Measurements from ENCODE around the gene TNS2. TPM values are rescaled to one million over a fixed set of nuclear protein-coding genes. Genes with fewer than 3 reads are reported as not detected.
"Not testable (repeated sequence)": the region's sequence is repeated elsewhere in the genome, so short reads cannot be mapped to it uniquely, and the experiment has no call there.

Gene TNS2
- total RNA-seq, 2 donors from 2014 or later, result 2.4 to 2.8 TPM

GRCh38 chr12:53027014-53027413 lies 22.9 kb upstream of the TNS2 start:
- Mint-ChIP-seq H3K4me1 (ENCODE audit: low read depth in 2 of 2) (peaks cover 6 to 13% of the 10 kb centered on the region in 2 donors), H3K36me3 (peaks cover 41% of the 10 kb centered on the region)
- DNase-seq (ENCODE audit: low spot score); H3K27me3 Mint-ChIP-seq; H3K9me3 Mint-ChIP-seq; H3K4me3 Mint-ChIP-seq; ATAC-seq; H3K27ac Mint-ChIP-seq: not testable (repeated sequence)

DNA sequence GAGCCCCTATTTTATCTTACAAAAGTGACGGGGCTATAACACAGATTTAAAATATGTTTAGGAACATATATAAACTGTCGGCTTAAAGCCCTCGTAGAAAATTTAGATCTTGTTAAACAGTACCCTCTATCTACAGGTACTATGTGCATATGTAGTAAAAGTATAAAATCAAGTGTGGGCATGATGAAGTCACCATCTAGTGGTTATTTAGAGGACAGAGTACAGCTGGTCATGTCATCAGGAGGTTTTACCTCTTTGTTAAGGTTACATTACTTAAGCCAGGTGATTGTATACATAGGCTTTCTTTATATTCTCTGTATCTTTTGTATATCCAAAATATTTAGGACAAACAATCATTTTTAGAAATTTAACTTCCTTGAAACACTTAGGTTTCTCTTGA lies 18.2 kb upstream of the TNS2 start:
- Mint-ChIP-seq H3K27ac (peak overlapping the region in 1 of 2 donors; percentile 27), H3K36me3 (peaks cover 40% of the 10 kb centered on the region), H3K9me3 (no peaks in the 10 kb centered on the region), H3K4me3 (no peak overlapping the region), H3K4me1 (ENCODE audit: low read depth in 2 of 2) (peaks cover 6 to 12% of the 10 kb centered on the region in 2 donors), H3K27me3 (no peaks in the 10 kb centered on the region)
- DNase-seq (ENCODE audit: low spot score), result no peak
- ATAC-seq, result no peak

- H3K9me3 Mint-ChIP-seq; DNase-seq (ENCODE audit: low spot score); H3K4me1 Mint-ChIP-seq (ENCODE audit: low read depth in 2 of 2); ATAC-seq; H3K4me3 Mint-ChIP-seq; H3K27me3 Mint-ChIP-seq: not testable (repeated sequence)
- H3K36me3 Mint-ChIP-seq, result peaks cover 44% of the 10 kb centered on the region
- peak overlapping the region; percentile 27 to 41 for H3K27ac Mint-ChIP-seq
Measured at GRCh38 chr12:53033832-53034231, 16.0 kb upstream of the TNS2 start.

DNA sequence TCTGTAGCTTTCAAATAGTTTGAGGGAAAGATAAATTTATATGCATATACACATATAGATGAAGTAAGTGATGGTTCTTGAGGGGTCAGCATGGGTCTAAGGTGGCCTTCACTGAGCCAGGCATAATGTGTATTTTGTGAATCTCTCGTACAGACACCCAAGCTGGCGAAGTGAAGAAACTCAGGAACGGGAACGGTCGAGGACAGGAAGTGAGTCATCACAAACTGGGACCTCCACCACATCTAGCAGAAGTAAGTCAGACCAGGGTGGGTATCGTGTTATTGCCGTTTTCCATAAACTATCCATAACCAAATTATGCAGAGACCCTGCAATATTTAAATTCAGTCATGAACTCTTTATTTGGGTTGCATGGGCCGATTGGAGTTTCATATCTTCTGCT lies 15.4 kb upstream of the TNS2 start:
- Mint-ChIP-seq H3K27me3 (no peaks in the 10 kb centered on the region), H3K27ac (peak overlapping the region; percentile 27 to 38), H3K36me3 (peaks cover 49% of the 10 kb centered on the region), H3K9me3 (no peaks in the 10 kb centered on the region), H3K4me1 (ENCODE audit: low read depth in 2 of 2) (peaks cover 11 to 14% of the 10 kb centered on the region in 2 donors), H3K4me3 (no peak overlapping the region)
- ATAC-seq (no peak), DNase-seq (ENCODE audit: low spot score) (no peak)

GRCh38 chr12:53036802-53037201 lies 13.1 kb upstream of the TNS2 start:
- ATAC-seq (no peak), DNase-seq (ENCODE audit: low spot score) (no peak)
- no peaks in the 10 kb centered on the region for H3K27me3 Mint-ChIP-seq
- no peak overlapping the region for H3K4me3 Mint-ChIP-seq
- no peaks in the 10 kb centered on the region for H3K9me3 Mint-ChIP-seq
- H3K27ac Mint-ChIP-seq, result no peak overlapping the region
- H3K36me3 Mint-ChIP-seq, result peaks cover 44% of the 10 kb centered on the region
- H3K4me1 Mint-ChIP-seq (ENCODE audit: low read depth in 2 of 2), result peaks cover 11 to 14% of the 10 kb centered on the region in 2 donors

DNA sequence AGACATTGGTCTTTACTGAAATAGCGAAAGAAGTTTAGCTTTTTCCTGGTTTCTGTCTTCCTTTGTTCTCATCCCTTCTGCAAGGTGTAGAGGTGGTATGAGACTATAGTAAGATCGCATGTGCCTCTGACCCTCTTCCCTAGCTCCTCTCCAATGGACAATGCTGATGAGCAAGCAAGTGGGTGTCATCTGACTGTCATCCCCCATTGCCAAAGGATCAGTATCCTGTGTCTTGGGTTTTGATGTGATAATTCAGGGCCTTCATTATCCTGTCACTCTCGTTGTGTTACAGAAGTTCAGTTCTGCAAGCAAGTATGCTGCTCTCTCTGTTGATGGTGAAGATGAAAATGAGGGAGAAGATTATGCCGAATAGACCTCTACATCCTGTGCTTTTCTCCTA lies 10.0 kb upstream of the TNS2 start:
- ATAC-seq, result no peak
- Mint-ChIP-seq H3K36me3 (peaks cover 30% of the 10 kb centered on the region), H3K27me3 (no peaks in the 10 kb centered on the region), H3K4me1 (ENCODE audit: low read depth in 2 of 2) (peaks cover 8 to 15% of the 10 kb centered on the region in 2 donors), H3K27ac (no peak overlapping the region), H3K4me3 (no peak overlapping the region), H3K9me3 (no peaks in the 10 kb centered on the region)
- DNase-seq (ENCODE audit: low spot score), result no peak

DNA sequence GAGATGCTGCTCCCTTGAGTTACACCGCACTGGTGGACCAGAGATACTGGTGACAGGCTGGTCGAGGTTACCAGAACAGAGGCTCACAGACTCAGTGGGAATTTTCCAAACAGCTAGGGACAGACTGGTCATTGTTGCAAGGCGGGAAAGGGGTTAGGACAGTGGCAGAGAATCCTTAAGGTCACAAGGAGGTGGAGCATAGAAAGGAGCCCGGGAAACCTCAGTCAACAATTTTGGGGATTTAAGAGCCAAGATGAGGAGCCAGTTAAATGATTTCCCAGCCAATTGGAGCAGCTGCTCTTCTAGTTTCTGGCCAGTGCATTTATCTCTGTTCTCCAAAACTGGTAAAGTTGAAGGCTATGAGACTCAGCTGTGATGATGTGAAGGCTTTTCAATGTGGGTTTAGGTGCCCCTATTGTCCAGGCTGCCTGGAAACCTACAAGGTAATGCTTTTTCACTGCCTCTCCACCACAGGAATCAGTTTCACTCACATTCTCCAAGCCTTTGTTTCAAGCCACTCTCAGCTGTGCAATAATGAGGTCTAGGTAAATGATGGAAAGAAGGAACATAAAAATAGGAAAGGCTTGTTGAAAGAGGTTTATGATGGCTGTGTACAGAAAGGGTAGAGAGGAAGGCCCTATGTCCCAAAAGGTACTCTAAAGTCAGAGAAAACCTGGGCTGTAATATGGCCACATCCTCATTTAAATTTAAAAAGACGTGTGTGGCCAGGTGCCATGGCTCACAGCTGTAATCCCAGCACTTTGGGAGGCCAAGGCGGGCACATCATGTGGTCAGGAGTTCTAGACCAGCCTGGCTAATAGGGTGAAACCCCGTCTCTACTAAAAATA lies 7.0 kb upstream of the TNS2 start:
- no peak for DNase-seq (ENCODE audit: low spot score)
- H3K36me3 Mint-ChIP-seq, result peaks cover 14% of the 10 kb centered on the region
- H3K4me1 Mint-ChIP-seq (ENCODE audit: low read depth in 2 of 2), result peaks cover 22 to 34% of the 10 kb centered on the region in 2 donors
- H3K9me3 Mint-ChIP-seq, result no peaks in the 10 kb centered on the region
- H3K27ac Mint-ChIP-seq, result no peak overlapping the region
- no peaks in the 10 kb centered on the region for H3K27me3 Mint-ChIP-seq
- no peak overlapping the region for H3K4me3 Mint-ChIP-seq
- no peak for ATAC-seq

GRCh38 chr12:53044052-53044581 lies 5.7 kb upstream of the TNS2 start:
- Mint-ChIP-seq H3K36me3 (peaks cover 6% of the 10 kb centered on the region), H3K27ac (peak overlapping the region in 1 of 2 donors; percentile 32), H3K9me3 (no peaks in the 10 kb centered on the region), H3K4me1 (ENCODE audit: low read depth in 2 of 2) (peaks cover 15 to 28% of the 10 kb centered on the region in 2 donors), H3K27me3 (no peaks in the 10 kb centered on the region), H3K4me3 (no peak overlapping the region)
- DNase-seq (ENCODE audit: low spot score) (no peak), ATAC-seq (no peak)

GRCh38 chr12:53044896-53045695 lies 4.8 kb upstream of the TNS2 start:
- ATAC-seq, result no peak
- Mint-ChIP-seq H3K4me1 (ENCODE audit: low read depth in 2 of 2) (peaks cover 14 to 27% of the 10 kb centered on the region in 2 donors), H3K27me3 (no peaks in the 10 kb centered on the region), H3K4me3 (no peak overlapping the region), H3K27ac (peak overlapping the region in 1 of 2 donors; percentile 32), H3K36me3 (peaks cover 1% of the 10 kb centered on the region), H3K9me3 (no peaks in the 10 kb centered on the region)
- DNase-seq (ENCODE audit: low spot score), result no peak

DNA sequence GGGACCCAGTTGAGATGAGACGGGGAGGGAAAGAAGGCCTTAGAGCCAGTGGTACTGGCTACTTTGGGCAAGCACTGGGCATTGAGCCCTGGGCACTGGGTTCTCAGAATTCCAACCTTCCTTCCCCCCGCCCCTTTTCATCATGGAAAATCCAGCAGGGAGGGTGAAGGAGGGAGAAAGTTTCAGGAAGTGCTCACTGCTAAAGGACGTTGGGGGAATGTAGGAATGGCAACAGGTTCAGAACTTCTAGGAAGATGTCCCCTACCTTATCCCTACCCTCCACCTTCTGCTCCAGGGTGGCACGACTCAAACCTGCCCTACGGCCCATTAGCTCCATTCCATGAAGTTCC lies 4.2 kb upstream of the TNS2 start:
- DNase-seq (ENCODE audit: low spot score), result no peak
- Mint-ChIP-seq H3K4me3 (no peak overlapping the region), H3K4me1 (ENCODE audit: low read depth in 2 of 2) (peaks cover 14 to 27% of the 10 kb centered on the region in 2 donors), H3K27me3 (no peaks in the 10 kb centered on the region), H3K9me3 (no peaks in the 10 kb centered on the region), H3K27ac (peak overlapping the region in 1 of 2 donors; percentile 55), H3K36me3 (no peaks in the 10 kb centered on the region)
- ATAC-seq, result no peak

DNA sequence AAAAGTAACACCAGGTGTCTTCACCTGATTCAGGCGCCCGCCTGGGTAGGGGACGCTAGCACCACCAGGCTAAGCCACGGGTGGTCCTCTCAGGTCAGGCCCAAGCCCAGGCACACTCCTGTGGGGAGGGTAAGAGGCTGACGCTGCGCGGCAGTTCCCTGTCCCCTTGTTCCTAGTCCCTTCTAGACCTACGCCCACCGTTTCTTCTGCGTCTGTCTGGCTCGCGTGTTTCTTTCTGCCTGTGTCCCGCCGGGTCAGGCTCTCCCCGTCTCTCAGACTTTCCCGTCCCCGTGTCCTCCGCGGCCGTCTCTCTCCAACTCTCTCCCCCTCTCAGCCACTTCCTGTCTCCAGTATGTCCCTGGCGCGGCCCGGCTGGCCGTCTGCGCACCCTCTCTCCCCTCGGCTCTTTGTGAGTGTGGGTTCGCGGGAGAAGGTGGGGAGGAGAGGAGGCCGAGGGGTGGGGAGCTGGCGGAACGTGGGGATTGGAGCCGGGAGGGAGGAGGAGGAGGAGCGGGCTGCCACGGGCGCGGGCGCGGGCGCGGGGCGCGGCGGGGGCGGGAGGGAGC lies 3.1 kb upstream of the TNS2 start:
- H3K4me1 Mint-ChIP-seq (ENCODE audit: low read depth in 2 of 2), result peaks cover 14 to 27% of the 10 kb centered on the region in 2 donors
- H3K27ac Mint-ChIP-seq, result peak overlapping the region; percentile 47 to 55
- H3K9me3 Mint-ChIP-seq, result no peaks in the 10 kb centered on the region
- H3K27me3 Mint-ChIP-seq, result no peaks in the 10 kb centered on the region
- no peaks in the 10 kb centered on the region for H3K36me3 Mint-ChIP-seq
- ATAC-seq, result peak; percentile 61 to 66
- DNase-seq (ENCODE audit: low spot score), result peak; percentile 76
- H3K4me3 Mint-ChIP-seq, result peak overlapping the region; percentile 96

- Mint-ChIP-seq H3K4me1 (ENCODE audit: low read depth in 2 of 2) (peaks cover 14 to 27% of the 10 kb centered on the region in 2 donors), H3K9me3 (no peaks in the 10 kb centered on the region), H3K36me3 (no peaks in the 10 kb centered on the region), H3K4me3 (peak overlapping the region; percentile 96), H3K27ac (peak overlapping the region; percentile 47 to 55), H3K27me3 (no peaks in the 10 kb centered on the region)
- ATAC-seq (peak; percentile 85 to 89), DNase-seq (ENCODE audit: low spot score) (peak; percentile 80)
Measured at GRCh38 chr12:53047221-53048032, 2.4 kb upstream of the TNS2 start.
